Tibial nerve (tissue), 4 donors: ENCODE measurements around the gene ISYNA1. TPM values are rescaled to one million over a fixed set of nuclear protein-coding genes. Genes with fewer than 3 reads are reported as not detected.
A peak's percentile ranks its signal among the peaks of the same experiment; 100 is the strongest.

ENCODE experiments used
- DNase-seq, 2 donors: peaks; one replicate each; pipeline ENCODE4 v3.0.0-alpha.2; 2019; ENCODE audit warnings: low spot score in 2 of 2
- H3K27ac ChIP-seq, 4 donors: fragments of 200-600 bp; sonication (generic) in 3 of 4; one replicate each; pipeline ENCODE4 v1.5.1; 2017 to 2019; ENCODE audit warnings: mild to moderate bottlenecking in 1 of 4
- H3K27me3 ChIP-seq, 2 donors: fragments of 200-600 bp; sonication (generic) in 1 of 2; one replicate each; pipeline versions ENCODE4 v1.5.1 to v1.6.0; 2017 to 2019
- H3K36me3 ChIP-seq, 3 donors: fragments of 200-600 bp; sonication (generic); one replicate each; pipeline ENCODE4 v1.5.1; 2018 to 2019
- H3K4me1 ChIP-seq, 4 donors: fragments of 200-600 bp; sonication (generic) in 3 of 4; one replicate each; pipeline ENCODE4 v1.5.1; 2017 to 2019
- H3K4me3 ChIP-seq, 4 donors: fragments of 200-600 bp; sonication (generic) in 3 of 4; one replicate each; pipeline ENCODE4 v1.5.1; 2017 to 2019; ENCODE audit warnings: mild to moderate bottlenecking in 1 of 4, moderate library complexity in 1 of 4
- H3K9me3 ChIP-seq, 4 donors: fragments of 200-600 bp; sonication (generic) in 3 of 4; one replicate each; pipeline ENCODE4 v1.5.1; 2017 to 2019
- CTCF ChIP-seq, 5 experiments: fragments of 200-600 bp in 3 of 5; fragments of 450-650 bp in 2 of 5; sonication (generic) in 3 of 5; IDR thresholded peaks; one replicate each; pipeline ENCODE4 v1.5.1; 2016 to 2019; ENCODE audit warnings: antibody characterized with exemption in 5 of 5, mild to moderate bottlenecking in 3 of 5, moderate library complexity in 2 of 5
- EP300 ChIP-seq, 2 donors: sonication (generic); formaldehyde crosslinking; IDR thresholded peaks; one replicate each; pipeline ENCODE4 v1.6.1; 2017; ENCODE audit warnings: antibody characterized with exemption in 2 of 2, mild to moderate bottlenecking in 1 of 2
- POLR2A ChIP-seq, 2 donors: fragments of 450-650 bp; IDR thresholded peaks; one replicate each; pipeline ENCODE4 v1.6.1; 2017; ENCODE audit warnings: antibody characterized with exemption in 2 of 2, mild to moderate bottlenecking in 2 of 2, moderate library complexity in 2 of 2
- WGBS, 2 donors: methylation state at CpG; one replicate each; pipeline ENCODE4 v1.1.5; 2018; 5-methylcytosine and 5-hydroxymethylcytosine counted together
- total RNA-seq, 4 donors: library from RNA; depleted of rRNA; stranded (reverse); fragments of >200 nt; gene quantifications; one replicate each; pipeline ENCODE4 v1.1.0, GENCODE V29; 2016

Gene ISYNA1
- total RNA-seq, 4 donors from 2014 or later: 43.5 to 82.2 (median 52.4) TPM

GRCh38 chr19:18423258-18424020 is 14.5 kb downstream of the ISYNA1 start:
- TF ChIP-seq CTCF (IDR thresholded peaks at IDR 0.05): no peak
- no peak for TF ChIP-seq POLR2A (IDR thresholded peaks at IDR 0.05)
- no peak for TF ChIP-seq EP300 (IDR thresholded peaks at IDR 0.05)
- Histone ChIP-seq H3K4me1 (peaks cover 0 to 90% (median 48%) of the 10 kb centered on the region in 4 donors), H3K36me3 (peaks cover 0 to 14% (median 0%) of the 10 kb centered on the region in 3 donors), H3K4me3 (no peak overlapping the region), H3K9me3 (no peaks in the 10 kb centered on the region), H3K27me3 (no peaks in the 10 kb centered on the region), H3K27ac (peak overlapping the region in 3 of 4 donors; percentile 40 to 67 (median 60))
- 78 to 80% methylated on average over 20 to 21 of the region's 21 CpGs for WGBS, 2 donors
- DNase-seq: no peak

GRCh38 chr19:18422530-18423191 is 15.3 kb downstream of the ISYNA1 start:
- Histone ChIP-seq H3K27ac (peak overlapping the region in 2 of 4 donors; percentile 7 to 67), H3K4me3 (no peak overlapping the region), H3K9me3 (no peaks in the 10 kb centered on the region), H3K36me3 (peaks cover 0 to 6% (median 0%) of the 10 kb centered on the region in 3 donors), H3K4me1 (peaks cover 0 to 90% (median 55%) of the 10 kb centered on the region in 4 donors), H3K27me3 (no peaks in the 10 kb centered on the region)
- WGBS, 2 donors: 69 to 79% methylated on average over 14 of the region's 14 CpGs
- TF ChIP-seq POLR2A (IDR thresholded peaks at IDR 0.05): no peak
- TF ChIP-seq CTCF (IDR thresholded peaks at IDR 0.05): no peak
- no peak for TF ChIP-seq EP300 (IDR thresholded peaks at IDR 0.05)
- DNase-seq: no peak

- Histone ChIP-seq H3K4me3 (no peak overlapping the region), H3K9me3 (no peaks in the 10 kb centered on the region), H3K27ac (peak overlapping the region in 2 of 4 donors; percentile 28 to 89), H3K27me3 (no peaks in the 10 kb centered on the region), H3K36me3 (no peaks in the 10 kb centered on the region), H3K4me1 (peaks cover 0 to 91% (median 63%) of the 10 kb centered on the region in 4 donors)
- DNase-seq: no peak
- WGBS, 2 donors: 68 to 72% methylated on average over 12 of the region's 12 CpGs
- TF ChIP-seq EP300 (IDR thresholded peaks at IDR 0.05): no peak
- TF ChIP-seq CTCF (IDR thresholded peaks at IDR 0.05): no peak
- TF ChIP-seq POLR2A (IDR thresholded peaks at IDR 0.05): no peak
Measured at GRCh38 chr19:18421371-18421959, 16.5 kb downstream of the ISYNA1 start.

GRCh38 chr19:18420930-18421329 is 17.0 kb downstream of the ISYNA1 start:
- no peaks in the 10 kb centered on the region for H3K36me3 ChIP-seq
- DNase-seq: no peak
- peak overlapping the region in 3 of 4 donors; percentile 43 to 75 (median 73) for H3K4me3 ChIP-seq
- H3K27ac ChIP-seq: peak overlapping the region in 3 of 4 donors; percentile 85 to 97 (median 89)
- WGBS, 2 donors: 29 to 35% methylated on average over 2 of the region's 2 CpGs
- no peak for TF ChIP-seq EP300 (IDR thresholded peaks at IDR 0.05)
- no peak for TF ChIP-seq CTCF (IDR thresholded peaks at IDR 0.05)
- TF ChIP-seq POLR2A (IDR thresholded peaks at IDR 0.05): no peak
- H3K9me3 ChIP-seq: no peaks in the 10 kb centered on the region
- H3K4me1 ChIP-seq: peaks cover 0 to 91% (median 64%) of the 10 kb centered on the region in 4 donors
- no peaks in the 10 kb centered on the region for H3K27me3 ChIP-seq
